NCI-H526 treated with DMSO at 0.1 percent for 48 hours (cell line): Measurements from ENCODE around the gene AP3B1.

Experiments
- DNase-seq: peaks from one replicate; lab custom pipeline; 2025; lab: John Stamatoyannopoulos, UW

Gene AP3B1

GRCh38 chr5:77971776-77972468 is 322.6 kb downstream of the AP3B1 start:
- no peak for DNase-seq

- no peak for DNase-seq
Measured at GRCh38 chr5:77970891-77971290, 323.6 kb downstream of the AP3B1 start.

GRCh38 chr5:77963795-77964194 is 330.7 kb downstream of the AP3B1 start:
- no peak for DNase-seq

- peak; percentile 3 for DNase-seq
Measured at GRCh38 chr5:77960863-77961396, 333.6 kb downstream of the AP3B1 start.

GRCh38 chr5:77960305-77960704 is 334.2 kb downstream of the AP3B1 start:
- DNase-seq, result no peak

- no peak for DNase-seq
Measured at GRCh38 chr5:77958642-77959330, 335.7 kb downstream of the AP3B1 start.

- DNase-seq, result no peak
Measured at GRCh38 chr5:77957931-77958521, 336.5 kb downstream of the AP3B1 start.

- DNase-seq, result no peak
Measured at GRCh38 chr5:77957516-77957915, 337.0 kb downstream of the AP3B1 start.

GRCh38 chr5:77957081-77957480 is 337.4 kb downstream of the AP3B1 start:
- no peak for DNase-seq

- no peak for DNase-seq
Measured at GRCh38 chr5:77955577-77955976, 338.9 kb downstream of the AP3B1 start.

GRCh38 chr5:77953374-77953773 is 341.1 kb downstream of the AP3B1 start:
- DNase-seq, result no peak

GRCh38 chr5:77952636-77953212 is 341.8 kb downstream of the AP3B1 start:
- no peak for DNase-seq
